Measurements from ENCODE around the gene MRPS31.
"Not testable (repeated sequence)": the region's sequence is repeated elsewhere in the genome, so short reads cannot be mapped to it uniquely, and the experiment has no call there.

MRPS31 gene

GRCh38 chr13:40756042-40756441, 14.9 kb downstream of the MRPS31 start:
- Histone ChIP-seq H3K4me3 (no peak overlapping the region), H3K36me3 (ENCODE audit: insufficient read depth, low read length) (peaks cover 48% of the 10 kb centered on the region), H3K9me3 (ENCODE audit: low read depth, low read length) (no peaks in the 10 kb centered on the region), H3K9ac (ENCODE audit: insufficient read length) (no peak overlapping the region), H3K27ac (no peak overlapping the region)
- no peak for TF ChIP-seq POLR2AphosphoS5 (IDR thresholded peaks at IDR 0.05; ENCODE audit: borderline replicate concordance, low read depth, low read length)
- TF ChIP-seq EZH2 (IDR thresholded peaks at IDR 0.05) = no peak
- no peak for TF ChIP-seq FOXP2 (optimal IDR thresholded peaks at IDR 0.05; ENCODE audit: control extremely low read depth, extremely low read length, insufficient read depth)
- DNase-seq (ENCODE audit: low read depth, low spot score) = no peak

- Histone ChIP-seq H3K9ac (ENCODE audit: insufficient read length) (no peak overlapping the region), H3K4me3 (no peak overlapping the region), H3K36me3 (ENCODE audit: insufficient read depth, low read length) (peaks cover 49% of the 10 kb centered on the region), H3K27ac (no peak overlapping the region), H3K9me3 (ENCODE audit: low read depth, low read length) (no peaks in the 10 kb centered on the region)
- no peak for DNase-seq (ENCODE audit: low read depth, low spot score)
- no peak for TF ChIP-seq POLR2AphosphoS5 (IDR thresholded peaks at IDR 0.05; ENCODE audit: borderline replicate concordance, low read depth, low read length)
- TF ChIP-seq FOXP2 (optimal IDR thresholded peaks at IDR 0.05; ENCODE audit: control extremely low read depth, extremely low read length, insufficient read depth) = no peak
- TF ChIP-seq EZH2 (IDR thresholded peaks at IDR 0.05) = no peak
Observed at GRCh38 chr13:40755082-40755700, 15.8 kb downstream of the MRPS31 start.

- TF ChIP-seq FOXP2 (optimal IDR thresholded peaks at IDR 0.05; ENCODE audit: control extremely low read depth, extremely low read length, insufficient read depth) = no peak
- TF ChIP-seq EZH2 (IDR thresholded peaks at IDR 0.05) = no peak
- no peak for TF ChIP-seq POLR2AphosphoS5 (IDR thresholded peaks at IDR 0.05; ENCODE audit: borderline replicate concordance, low read depth, low read length)
- no peak overlapping the region for H3K27ac ChIP-seq
- peaks cover 49% of the 10 kb centered on the region for H3K36me3 ChIP-seq (ENCODE audit: insufficient read depth, low read length)
- H3K9me3 ChIP-seq (ENCODE audit: low read depth, low read length) = no peaks in the 10 kb centered on the region
- DNase-seq (ENCODE audit: low read depth, low spot score) = no peak
- no peak overlapping the region for H3K9ac ChIP-seq (ENCODE audit: insufficient read length)
- H3K4me3 ChIP-seq = no peak overlapping the region
Observed at GRCh38 chr13:40749327-40749726, 21.7 kb downstream of the MRPS31 start.

- not testable (repeated sequence) for H3K9me3 ChIP-seq (ENCODE audit: low read depth, low read length); H3K9ac ChIP-seq (ENCODE audit: insufficient read length); H3K36me3 ChIP-seq (ENCODE audit: insufficient read depth, low read length); DNase-seq (ENCODE audit: low read depth, low spot score); H3K27ac ChIP-seq; H3K4me3 ChIP-seq
Observed at GRCh38 chr13:40735232-40735548, 35.8 kb downstream of the MRPS31 start.

- H3K9me3 ChIP-seq (ENCODE audit: low read depth, low read length); DNase-seq (ENCODE audit: low read depth, low spot score); H3K9ac ChIP-seq (ENCODE audit: insufficient read length); H3K27ac ChIP-seq; H3K36me3 ChIP-seq (ENCODE audit: insufficient read depth, low read length); H3K4me3 ChIP-seq: not testable (repeated sequence)
Observed at GRCh38 chr13:40734536-40735231, 36.3 kb downstream of the MRPS31 start.

GRCh38 chr13:40732658-40733057, 38.3 kb downstream of the MRPS31 start:
- Histone ChIP-seq H3K36me3 (ENCODE audit: insufficient read depth, low read length) (no peaks in the 10 kb centered on the region), H3K27ac (no peak overlapping the region), H3K9me3 (ENCODE audit: low read depth, low read length) (no peaks in the 10 kb centered on the region), H3K4me3 (no peak overlapping the region), H3K9ac (ENCODE audit: insufficient read length) (no peak overlapping the region)
- no peak for DNase-seq (ENCODE audit: low read depth, low spot score)
- no peak for TF ChIP-seq POLR2AphosphoS5 (IDR thresholded peaks at IDR 0.05; ENCODE audit: borderline replicate concordance, low read depth, low read length)
- no peak for TF ChIP-seq FOXP2 (optimal IDR thresholded peaks at IDR 0.05; ENCODE audit: control extremely low read depth, extremely low read length, insufficient read depth)
- no peak for TF ChIP-seq EZH2 (IDR thresholded peaks at IDR 0.05)

GRCh38 chr13:40728595-40728994, 42.4 kb downstream of the MRPS31 start:
- Histone ChIP-seq H3K9ac (ENCODE audit: insufficient read length) (no peak overlapping the region), H3K4me3 (no peak overlapping the region), H3K27ac (no peak overlapping the region), H3K36me3 (ENCODE audit: insufficient read depth, low read length) (no peaks in the 10 kb centered on the region), H3K9me3 (ENCODE audit: low read depth, low read length) (no peaks in the 10 kb centered on the region)
- no peak for TF ChIP-seq POLR2AphosphoS5 (IDR thresholded peaks at IDR 0.05; ENCODE audit: borderline replicate concordance, low read depth, low read length)
- TF ChIP-seq FOXP2 (optimal IDR thresholded peaks at IDR 0.05; ENCODE audit: control extremely low read depth, extremely low read length, insufficient read depth) = no peak
- no peak for DNase-seq (ENCODE audit: low read depth, low spot score)

GRCh38 chr13:40714433-40714832, 56.6 kb downstream of the MRPS31 start:
- H3K9me3 ChIP-seq (ENCODE audit: low read depth, low read length); H3K27ac ChIP-seq; H3K9ac ChIP-seq (ENCODE audit: insufficient read length); DNase-seq (ENCODE audit: low read depth, low spot score); H3K4me3 ChIP-seq; H3K36me3 ChIP-seq (ENCODE audit: insufficient read depth, low read length): not testable (repeated sequence)

- Histone ChIP-seq H3K27ac (no peak overlapping the region), H3K9me3 (ENCODE audit: low read depth, low read length) (no peaks in the 10 kb centered on the region), H3K36me3 (ENCODE audit: insufficient read depth, low read length) (no peaks in the 10 kb centered on the region), H3K4me3 (no peak overlapping the region), H3K9ac (ENCODE audit: insufficient read length) (no peak overlapping the region)
- TF ChIP-seq EZH2 (IDR thresholded peaks at IDR 0.05) (no peak), FOXP2 (optimal IDR thresholded peaks at IDR 0.05; ENCODE audit: control extremely low read depth, extremely low read length, insufficient read depth) (no peak), POLR2AphosphoS5 (IDR thresholded peaks at IDR 0.05; ENCODE audit: borderline replicate concordance, low read depth, low read length) (no peak)
- no peak for DNase-seq (ENCODE audit: low read depth, low spot score)
Observed at GRCh38 chr13:40706439-40706838, 64.6 kb downstream of the MRPS31 start.

Measured in SK-N-MC (cell line).